ENCODE measurements around the gene EMSY.
"Not testable (repeated sequence)": the region's sequence is repeated elsewhere in the genome, so short reads cannot be mapped to it uniquely, and the experiment has no call there.

Gene EMSY

DNA sequence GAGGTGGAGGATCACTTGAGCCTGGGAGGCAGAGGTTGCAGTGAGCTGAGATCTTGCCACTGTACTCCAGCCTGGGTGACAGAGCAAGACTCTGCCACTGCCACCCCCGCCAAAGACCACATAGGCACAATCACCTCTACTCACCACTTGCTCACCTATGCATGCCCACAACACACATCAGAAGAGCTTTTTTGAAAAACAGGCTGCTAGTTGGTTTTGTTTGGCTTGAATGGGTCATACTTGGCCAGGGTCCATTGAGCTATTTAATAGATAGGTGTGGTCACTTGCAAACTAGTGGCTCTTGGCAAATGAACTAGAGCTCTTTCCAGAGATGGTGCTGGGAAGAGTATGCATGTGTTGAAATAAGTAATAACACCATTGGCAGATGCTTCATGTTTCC is 80.1 kb downstream of the EMSY start:
- peak; percentile 50 for DNase-seq

DNA sequence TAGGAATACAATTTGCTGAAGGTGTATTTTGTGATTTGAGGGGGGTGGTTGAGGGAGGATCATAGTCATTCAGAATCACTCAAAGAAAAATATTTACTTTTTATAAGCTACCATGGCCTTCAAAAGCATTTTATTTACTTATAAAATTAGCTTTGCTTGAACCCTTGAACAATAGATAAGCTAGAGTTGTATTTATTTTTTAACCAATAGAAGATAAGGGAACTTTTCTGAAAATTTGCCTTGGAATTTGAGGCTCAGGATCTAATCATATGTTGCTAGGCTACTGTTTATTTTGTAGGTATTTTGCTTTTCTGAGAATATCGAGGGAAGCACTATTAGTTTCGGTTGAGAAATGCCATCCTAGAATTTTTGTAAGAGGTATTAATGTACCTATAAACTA is 82.1 kb downstream of the EMSY start:
- DNase-seq: no peak

DNA sequence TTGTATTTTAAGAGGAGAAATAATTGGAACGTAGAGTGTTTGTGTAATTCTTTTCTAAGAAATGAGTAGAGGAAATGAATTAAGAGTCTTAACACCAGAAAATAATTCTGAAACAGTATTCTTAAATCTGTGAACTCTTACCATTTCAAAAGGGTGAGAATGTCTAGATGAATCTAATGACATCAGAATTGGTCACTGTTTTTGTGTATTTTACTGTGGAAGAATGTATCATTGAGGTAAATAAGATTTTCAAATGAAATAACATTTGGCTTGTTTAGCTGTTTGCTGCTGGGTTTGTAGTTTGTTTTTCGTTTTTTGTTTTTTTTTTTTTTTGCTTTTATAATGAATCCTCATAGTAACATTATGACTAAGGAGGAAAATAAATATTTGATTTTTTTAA is 97.6 kb downstream of the EMSY start:
- no peak for DNase-seq

DNA sequence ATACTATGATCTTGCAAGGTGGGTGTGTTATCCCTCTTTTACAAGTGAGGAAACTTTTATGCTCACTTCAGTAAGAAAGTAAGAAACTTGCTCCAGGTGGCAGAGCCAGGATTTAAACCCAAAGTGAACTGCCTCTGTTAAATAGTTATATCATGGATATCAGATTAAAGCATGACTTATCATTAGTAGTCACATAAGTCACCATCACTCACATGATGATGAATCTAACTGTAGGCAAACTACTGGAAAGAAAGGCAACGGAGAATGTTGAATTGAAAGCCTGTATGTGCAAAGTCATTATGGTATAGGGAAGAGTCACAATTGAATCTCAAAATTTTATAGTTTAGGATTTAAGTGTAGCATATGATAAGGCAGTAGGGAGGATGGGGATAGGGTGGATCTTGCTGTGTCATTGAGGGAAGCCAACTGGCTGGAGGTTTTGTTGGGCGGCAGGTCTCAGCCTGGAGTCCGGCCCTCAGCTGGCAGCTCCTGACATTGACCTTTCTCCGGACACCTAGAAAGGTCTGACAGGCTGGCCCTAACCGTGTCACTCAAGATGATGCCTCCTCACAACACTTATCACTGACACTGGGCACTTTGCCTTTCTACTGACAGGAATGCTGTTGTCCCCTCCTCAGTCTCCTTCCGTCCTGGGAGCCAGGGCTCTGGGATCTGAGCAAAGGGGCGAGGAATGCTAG is 98.3 kb downstream of the EMSY start:
- peak; percentile 16 for DNase-seq

DNA sequence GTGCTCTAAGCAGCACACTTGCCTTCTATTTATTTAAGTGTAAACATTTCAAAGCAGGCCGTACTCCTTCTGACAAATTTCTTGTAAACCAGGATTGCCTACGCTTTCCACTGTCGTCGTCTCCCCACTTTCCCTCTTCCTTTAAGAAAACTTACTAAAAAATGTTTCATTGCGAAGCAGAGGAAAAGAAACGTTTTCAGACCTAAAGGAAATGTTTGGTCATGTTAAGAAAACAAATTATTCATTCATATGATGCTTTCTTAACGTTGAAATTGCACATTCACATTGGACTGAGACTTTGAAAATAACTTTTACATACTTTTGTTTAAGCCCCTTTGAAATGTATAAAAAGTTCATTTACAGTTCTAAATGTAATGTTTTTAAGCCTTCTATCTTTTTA is 106.0 kb downstream of the EMSY start:
- no peak for DNase-seq

DNA sequence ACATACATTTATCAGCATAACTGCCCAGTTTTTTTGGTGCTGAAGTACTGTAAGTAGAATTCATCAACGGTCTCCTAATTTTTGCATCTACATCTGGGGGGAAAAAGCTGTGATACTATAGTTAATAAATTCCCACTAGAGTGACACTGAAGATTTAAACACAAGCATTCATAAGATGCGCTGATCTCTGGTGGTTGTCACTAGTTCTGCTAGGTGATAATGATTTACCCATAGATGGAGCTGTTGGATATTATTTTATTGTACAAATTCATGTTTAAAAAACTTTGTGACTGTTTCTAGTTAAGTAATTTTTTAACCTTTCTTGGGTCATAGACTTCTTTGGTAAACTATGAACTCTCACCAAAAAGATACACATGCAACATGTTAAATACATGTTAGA is 106.6 kb downstream of the EMSY start:
- no peak for DNase-seq

DNA sequence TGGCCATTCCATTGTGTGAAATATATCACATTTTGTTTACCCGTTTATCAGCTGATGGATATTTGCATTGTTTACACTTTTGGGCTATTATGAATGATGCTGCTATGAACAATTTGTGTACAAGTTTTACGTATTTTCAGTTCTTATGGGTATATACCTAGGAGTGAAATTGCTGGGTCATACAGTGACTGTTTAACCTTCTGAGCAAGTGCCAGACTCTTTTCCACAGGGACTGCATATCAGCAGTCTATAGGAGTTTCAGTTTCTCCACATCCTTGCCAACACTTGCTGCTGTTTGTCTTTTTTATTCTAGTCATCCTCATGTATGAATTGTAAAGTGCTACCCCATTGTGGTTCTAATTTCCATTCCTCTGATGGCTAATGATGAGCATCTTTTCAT is 108.2 kb downstream of the EMSY start:
- DNase-seq: no peak

DNA sequence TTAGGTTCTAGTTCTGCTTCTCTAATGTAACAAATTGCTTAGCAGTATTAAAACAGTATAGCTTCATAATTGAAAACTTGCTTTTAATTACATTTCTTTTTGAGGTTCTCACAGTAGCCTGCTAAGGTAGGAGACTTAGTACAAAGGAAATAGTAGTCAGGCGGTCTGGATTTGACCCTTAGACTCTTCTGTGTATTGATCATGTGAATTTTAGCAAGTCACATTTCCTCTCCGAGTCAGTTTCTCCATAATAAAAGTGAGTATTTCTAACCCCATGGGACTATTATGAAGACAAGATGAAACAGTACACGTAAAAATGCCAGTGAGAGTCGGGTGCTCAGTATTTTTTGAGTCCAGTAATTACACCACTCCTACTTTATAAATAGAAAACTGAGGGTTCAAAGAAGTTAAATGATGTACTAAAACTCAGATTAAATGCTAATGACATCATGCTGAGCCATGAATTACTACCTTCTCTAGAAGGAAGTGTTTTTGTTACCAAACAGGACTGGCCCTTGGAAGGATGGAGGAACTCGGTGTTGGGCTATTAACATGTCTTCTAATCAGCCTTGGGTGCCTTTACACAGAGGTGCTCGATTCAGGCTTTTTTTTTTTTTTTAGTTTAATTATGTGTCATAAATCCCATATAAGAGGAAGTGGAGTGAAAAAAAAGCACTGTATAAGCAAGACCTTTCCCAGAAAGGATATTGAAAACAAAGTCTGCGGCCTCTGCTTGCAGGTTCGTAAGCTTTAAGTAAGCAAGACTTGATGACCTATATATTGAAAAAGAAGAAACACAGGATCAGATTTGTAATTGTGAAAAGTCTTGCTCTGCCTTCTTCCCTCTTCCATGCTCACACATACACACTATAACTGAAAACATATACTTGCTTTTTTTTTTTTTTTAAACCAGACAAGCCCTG is 109.0 kb downstream of the EMSY start:
- no peak for DNase-seq

DNA sequence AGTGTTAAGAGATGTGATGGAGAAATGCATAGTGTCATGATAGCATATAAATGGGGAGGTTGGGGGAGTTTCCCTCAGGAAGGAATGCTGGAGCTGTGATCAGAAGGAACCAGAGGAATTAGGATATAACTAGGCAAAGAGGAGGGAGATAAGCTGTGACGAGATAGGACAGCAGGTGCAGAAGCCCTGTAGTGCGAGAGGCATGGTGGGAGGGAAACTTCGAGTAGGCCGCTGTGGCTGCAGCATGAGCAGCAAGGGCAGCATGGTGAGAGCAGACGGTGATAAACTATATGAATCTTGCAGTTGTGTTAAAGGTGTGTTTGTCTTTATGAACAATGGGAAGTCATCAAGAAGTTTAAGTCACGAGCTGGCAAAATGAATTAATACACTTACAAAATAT is 109.9 kb downstream of the EMSY start:
- DNase-seq: no peak

DNA sequence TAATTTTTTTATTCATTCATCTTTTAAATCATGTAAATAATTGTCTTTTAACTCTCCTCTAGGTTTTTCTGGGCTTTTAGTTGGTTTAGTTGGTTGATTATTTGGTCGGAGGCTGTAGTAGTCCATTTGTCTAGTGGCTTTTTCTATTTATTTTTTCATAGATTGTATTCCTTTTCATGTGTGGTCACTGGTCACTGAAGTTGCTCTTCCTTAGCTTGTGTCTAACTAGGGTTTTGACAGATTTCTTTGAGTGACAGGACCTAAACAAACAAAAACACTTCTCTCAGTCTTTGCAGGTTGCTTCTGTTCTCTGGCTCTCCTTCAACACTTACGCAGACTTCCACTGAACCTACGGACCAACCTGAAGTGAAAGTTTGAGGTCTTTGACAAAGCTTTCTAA is 112.6 kb downstream of the EMSY start:
- DNase-seq: no peak

DNA sequence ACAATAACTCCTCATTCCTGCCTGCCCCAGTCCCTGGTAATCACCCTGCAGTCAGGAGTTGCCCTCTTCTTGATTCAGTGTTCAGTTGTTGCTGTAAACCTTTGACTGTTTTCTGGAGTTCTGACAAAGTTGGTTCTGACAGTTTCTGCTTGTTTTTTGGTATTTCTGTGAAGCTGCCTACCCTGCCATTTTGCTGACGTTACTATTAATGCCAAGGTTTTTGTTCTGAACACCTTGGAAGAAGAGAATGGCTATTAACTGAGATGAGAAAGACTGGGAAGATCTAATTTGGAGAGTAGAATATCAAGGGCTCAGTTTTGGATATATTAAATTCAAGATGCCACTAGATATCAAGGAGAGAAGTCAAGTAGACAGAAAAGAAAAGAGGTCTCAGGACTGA is 113.7 kb downstream of the EMSY start:
- DNase-seq: no peak

DNA sequence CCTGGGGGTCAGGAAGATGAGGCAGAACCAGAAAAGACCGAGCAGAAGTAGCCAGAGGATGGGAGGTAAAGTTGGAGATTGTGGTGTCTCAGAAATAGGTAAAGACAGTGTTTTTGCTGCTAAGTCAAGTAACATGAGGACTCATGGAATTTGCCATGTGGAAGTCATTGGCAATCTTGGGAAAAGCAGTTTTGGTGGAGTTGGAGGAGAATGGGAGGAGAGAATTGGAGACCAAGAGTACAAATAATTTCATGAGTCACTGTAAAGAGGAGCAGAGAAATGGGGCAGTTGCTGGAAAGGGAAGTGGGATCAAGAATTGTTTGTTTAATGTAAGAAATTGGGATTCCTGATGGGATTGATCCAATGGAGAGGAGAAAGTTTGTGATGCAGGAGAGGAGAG is 114.1 kb downstream of the EMSY start:
- no peak for DNase-seq

DNA sequence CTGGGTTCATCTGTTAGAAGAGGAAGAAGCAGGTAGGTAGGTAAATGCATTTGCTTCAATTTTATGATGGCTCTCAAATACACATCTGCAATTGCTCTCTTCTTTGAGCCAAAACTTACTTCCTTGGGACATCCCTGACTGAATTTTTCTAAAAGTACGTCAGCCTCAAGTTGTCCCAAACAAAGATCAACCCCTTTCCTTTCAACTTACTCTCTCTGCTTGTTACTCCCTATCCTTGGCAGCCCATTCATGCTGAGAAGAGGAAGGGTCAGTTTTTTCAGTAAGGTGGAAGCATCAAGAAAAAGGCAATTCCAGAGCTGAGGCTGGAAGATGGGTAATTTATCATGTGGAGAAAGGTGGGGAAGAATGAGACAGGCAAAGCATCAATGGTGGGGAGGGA is 114.5 kb downstream of the EMSY start:
- DNase-seq: no peak

DNA sequence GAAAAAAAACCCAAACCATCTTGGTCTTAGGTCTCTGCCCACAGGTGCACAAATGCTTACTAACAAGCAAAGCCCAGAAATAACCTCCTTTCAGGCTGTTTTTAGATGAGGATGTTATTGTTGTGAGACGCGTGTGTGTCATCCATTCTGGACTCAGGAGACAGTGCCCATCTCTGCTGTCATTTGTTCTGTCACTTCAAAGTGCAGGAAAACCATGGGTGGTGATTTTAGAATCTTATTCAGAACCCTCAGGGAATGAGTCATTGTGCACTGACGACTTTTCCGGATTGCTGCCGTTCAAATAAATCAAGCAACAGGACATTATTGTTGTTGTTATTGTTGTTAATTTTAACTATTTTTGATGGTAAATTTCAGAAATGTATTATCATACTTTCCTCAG is 115.4 kb downstream of the EMSY start:
- DNase-seq: peak; percentile 47

DNA sequence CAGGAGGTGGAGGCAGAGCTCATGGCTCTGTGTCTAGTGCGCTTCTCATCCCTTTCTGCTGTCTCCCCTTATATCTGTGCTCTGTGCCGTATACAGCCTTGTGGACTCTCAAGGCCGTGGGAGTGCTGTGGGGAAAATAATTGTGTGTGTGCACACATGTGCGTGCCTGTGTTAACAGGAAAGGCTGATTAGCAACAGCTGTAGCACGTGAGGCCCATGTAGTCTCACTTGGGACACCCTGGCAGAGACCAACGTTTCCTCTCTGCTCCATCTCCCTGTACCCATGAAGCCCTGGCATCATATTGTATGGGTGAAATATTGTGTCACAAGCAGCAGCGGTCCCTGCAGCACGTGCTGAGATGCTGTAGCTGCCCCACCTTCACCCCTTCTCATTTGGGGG is 116.4 kb downstream of the EMSY start:
- DNase-seq: no peak

DNA sequence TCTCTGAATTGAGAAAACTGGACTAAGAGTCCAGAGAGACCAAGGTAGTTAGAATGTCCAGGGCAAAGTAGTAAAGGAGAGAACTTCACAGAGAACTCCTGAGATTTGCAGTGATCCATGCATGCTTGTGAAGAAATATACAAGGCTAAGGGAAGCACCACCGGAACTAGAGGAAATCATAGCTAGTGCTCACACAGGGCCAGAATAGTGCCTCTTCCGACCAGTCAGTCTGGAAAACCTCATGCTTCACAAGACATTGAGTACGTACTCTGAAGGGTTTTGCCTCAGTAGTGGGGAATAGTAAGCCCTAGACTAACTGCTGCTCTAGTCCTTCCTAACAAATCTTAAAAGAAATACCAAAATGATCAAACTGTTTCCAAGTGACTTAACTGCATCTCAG is 117.7 kb downstream of the EMSY start:
- no peak for DNase-seq

DNA sequence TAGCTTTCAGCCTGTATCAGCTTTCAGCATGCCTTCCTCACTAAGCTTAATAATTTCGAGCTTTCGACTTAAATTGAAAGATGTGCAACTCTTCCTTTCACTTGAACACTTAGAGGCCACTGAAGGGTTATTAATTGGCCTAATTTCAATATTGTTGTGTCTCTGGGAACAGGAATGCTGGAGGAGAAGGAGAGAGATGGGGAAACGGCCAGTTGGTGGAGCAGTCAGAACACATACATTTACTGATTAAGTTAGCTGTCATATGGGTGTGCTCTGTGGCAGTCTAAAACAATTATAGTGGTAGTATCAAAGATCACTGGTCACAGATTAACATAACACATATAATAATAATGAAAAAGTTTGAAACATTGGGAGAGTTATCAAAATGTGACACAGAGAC is 119.5 kb downstream of the EMSY start:
- no peak for DNase-seq

DNA sequence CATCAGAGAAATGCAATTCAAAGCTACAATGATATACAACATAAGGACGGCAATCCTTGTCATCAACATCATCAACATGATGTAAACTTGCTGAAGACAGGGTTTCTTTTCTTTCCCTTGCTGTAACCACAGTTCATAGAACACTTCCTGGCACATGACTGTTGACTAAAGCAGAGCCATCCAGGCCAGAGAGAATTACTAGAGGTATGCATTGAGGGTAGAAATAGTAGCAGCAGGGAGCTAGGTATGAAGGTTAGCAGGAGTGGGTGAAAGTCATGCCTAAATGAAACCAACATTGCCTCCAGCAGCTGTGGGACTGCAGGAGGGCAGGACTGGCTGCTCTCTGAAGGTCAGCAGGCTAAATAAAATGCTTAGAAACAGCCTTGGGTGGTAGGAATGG is 122.0 kb downstream of the EMSY start:
- no peak for DNase-seq

DNA sequence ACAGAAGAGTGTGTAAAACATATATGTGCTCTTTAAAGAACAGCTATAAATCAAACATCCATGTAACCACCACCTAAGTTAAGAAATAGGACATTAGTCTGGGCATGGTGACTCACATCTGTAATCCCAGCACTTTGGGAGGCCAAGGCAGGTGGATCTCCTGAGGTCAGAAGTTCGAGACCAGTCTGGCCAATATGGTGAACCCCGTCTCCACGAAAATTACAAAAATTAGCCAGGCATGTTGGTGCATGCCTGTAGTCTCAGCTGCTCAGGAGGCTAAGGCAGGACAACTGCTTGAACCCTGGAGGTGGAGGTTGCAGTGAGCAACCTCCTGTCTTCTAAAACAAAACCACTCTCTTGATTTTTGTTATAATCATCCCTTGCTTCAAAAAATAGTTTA is 122.4 kb downstream of the EMSY start:
- no peak for DNase-seq

DNA sequence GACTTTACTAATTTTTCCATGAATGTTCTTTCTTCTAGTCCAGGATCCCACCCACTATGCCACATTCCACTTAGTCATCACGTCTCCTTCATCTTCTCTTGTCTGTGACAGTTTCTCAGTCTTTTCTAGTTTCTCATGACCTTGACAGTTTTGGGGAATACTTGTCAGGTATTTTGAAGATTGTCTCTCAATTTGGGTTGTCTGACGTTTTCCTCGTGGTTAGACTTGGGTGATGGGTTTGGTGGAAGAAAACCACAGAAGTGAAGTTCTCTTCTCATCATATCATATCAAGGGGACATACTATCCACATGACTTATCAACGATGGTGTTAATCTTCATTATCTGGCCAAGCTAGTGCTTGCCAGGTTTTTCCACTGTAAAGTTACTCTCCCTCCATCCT is 123.3 kb downstream of the EMSY start:
- no peak for DNase-seq

DNA sequence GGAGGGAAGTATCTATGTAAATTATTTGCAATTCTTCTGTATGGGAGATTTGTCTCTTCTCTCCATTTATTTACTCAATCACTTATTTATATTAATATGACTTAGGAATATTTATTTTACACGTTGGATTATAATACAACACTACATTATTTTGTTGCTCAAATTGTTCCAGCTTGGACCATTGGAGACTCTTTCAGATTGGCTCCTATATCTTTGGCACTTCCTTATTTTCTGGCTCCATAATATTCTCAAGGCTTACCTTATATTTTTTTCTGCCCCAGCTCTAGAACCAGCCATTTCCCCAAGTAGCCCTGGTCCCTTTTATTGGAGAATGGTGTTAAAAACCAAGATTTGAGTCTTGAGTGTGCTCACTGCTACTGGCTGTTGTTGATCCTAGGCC is 123.8 kb downstream of the EMSY start:
- DNase-seq: no peak

DNA sequence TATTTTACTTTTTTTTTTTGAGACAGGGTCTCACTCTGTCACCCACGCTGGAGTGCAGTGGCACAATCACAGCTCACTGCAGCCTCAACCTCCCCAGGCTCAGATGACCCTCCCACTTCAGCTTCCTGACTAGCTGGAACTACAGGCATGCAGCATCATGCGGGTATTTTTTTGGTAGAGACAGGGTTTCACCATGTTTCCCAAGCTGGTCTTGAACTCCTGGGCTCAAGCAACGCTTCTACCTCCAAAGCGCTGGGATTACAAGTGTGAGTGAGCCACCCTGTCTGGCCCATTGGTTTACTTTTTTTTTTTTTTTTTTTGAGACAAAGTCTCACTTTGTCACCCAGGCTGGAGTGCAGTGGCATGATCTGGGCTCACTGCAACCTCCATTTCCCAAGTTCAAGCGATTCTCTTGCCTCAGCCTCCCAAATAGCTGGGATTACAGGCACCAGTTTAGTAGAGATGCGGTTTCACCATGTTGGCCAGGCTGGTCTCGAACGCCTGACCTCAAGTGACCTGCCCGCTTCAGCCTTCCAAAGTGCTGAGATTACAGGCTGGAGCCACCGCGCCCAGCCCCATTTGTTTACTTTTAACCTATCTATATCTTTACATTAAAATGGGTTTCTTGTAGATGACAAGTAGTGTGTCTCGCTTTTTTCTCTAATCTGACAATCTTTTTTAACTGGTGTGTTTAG is 127.5 kb downstream of the EMSY start:
- not testable (repeated sequence) for DNase-seq

DNA sequence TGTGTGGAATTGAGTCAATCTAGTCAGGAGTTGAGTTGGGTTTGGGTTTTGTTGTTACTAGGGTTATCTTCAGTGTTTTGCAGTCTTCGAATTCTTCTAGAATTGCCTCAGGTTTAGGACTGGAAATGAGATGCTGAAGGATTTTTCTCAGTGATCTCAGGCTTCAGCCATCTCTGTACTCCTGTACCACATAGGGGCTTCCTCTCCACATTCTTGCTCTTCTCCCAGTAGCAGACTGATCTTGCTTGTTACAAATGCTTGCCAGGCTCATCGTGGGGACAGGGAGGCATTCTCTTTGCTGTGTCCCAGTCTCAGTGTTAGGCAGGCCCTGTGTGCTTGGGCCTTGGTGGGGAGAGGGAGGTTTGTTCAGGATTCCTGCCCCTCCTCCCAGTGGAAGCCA is 129.6 kb downstream of the EMSY start:
- peak; percentile 59 for DNase-seq

DNA sequence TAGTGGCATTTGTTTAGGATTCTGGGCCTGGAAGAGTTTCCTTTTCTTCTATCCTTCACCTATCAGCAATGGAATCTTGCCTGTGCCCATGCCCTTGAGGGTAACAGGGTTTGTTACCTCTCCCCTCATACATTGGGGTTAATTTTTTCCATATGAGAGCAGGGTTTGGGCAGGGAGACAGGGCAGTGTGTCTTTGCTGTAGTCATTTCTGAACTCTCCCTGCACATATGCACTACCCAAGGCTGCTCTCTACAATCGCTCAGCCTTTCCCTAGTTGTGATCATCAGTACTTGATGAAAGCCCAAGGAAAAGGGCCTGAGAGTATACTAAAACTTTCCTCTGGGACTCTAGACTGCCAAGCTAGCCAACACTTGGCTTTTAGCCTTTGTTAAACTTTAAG is 130.1 kb downstream of the EMSY start:
- no peak for DNase-seq

Measured in EL (cell line).